ENCODE data around the gene ZNF518A.

ZNF518A gene

GRCh38 chr10:96089670-96090462 is 40.2 kb upstream of the ZNF518A start (continued):
- no peak for TF ChIP-seq ZNF16 (tag by site-specific recombination; IDR thresholded peaks at IDR 0.05; ENCODE audit: low read depth)
- TF ChIP-seq KLF10 (tag by site-specific recombination; IDR thresholded peaks at IDR 0.05): peak; percentile 55; the same call in 1 of the 2 replicates
- no peak for TF ChIP-seq ZNF658 (tag by site-specific recombination; IDR thresholded peaks at IDR 0.05)
- peak; percentile 94; the same call in 1 of the 2 replicates for TF ChIP-seq TRIM28 (IDR thresholded peaks at IDR 0.05; ENCODE audit: borderline replicate concordance, low read length)
- TF ChIP-seq KLF7 (tag by site-specific recombination; IDR thresholded peaks at IDR 0.05; ENCODE audit: borderline replicate concordance): peak; percentile 19; the same call in 1 of the 2 replicates
- no peak for TF ChIP-seq ZNF596 (tag by site-specific recombination; IDR thresholded peaks at IDR 0.05)
- TF ChIP-seq ZNF302 (tag by site-specific recombination; IDR thresholded peaks at IDR 0.05; ENCODE audit: low read depth): no peak
- TF ChIP-seq SP3 (tag by site-specific recombination; IDR thresholded peaks at IDR 0.05): peak; percentile 75
- no peak for TF ChIP-seq ZNF654 (tag by site-specific recombination; IDR thresholded peaks at IDR 0.05; ENCODE audit: low read depth)
- no peak for TF ChIP-seq ZNF223 (tag by site-specific recombination; IDR thresholded peaks at IDR 0.05)
- TF ChIP-seq, protein P1, sequence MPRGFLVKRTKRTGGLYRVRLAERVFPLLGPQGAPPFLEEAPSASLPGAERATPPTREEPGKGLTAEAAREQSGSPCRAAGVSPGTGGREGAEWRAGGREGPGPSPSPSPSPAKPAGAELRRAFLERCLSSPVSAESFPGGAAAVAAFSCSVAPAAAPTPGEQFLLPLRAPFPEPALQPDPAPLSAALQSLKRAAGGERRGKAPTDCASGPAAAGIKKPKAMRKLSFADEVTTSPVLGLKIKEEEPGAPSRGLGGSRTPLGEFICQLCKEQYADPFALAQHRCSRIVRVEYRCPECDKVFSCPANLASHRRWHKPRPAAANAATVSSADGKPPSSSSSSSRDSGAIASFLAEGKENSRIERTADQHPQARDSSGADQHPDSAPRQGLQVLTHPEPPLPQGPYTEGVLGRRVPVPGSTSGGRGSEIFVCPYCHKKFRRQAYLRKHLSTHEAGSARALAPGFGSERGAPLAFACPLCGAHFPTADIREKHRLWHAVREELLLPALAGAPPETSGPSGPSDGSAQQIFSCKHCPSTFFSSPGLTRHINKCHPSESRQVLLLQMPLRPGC (tag by site-specific recombination; IDR thresholded peaks at IDR 0.05): peak; percentile 77
- TF ChIP-seq ZNF521 (tag by site-specific recombination; IDR thresholded peaks at IDR 0.05): no peak
- TF ChIP-seq ZNF48 (tag by site-specific recombination; IDR thresholded peaks at IDR 0.05): no peak
- TF ChIP-seq ZNF280C (tag by site-specific recombination; IDR thresholded peaks at IDR 0.05): no peak
- TF ChIP-seq, protein P2, sequence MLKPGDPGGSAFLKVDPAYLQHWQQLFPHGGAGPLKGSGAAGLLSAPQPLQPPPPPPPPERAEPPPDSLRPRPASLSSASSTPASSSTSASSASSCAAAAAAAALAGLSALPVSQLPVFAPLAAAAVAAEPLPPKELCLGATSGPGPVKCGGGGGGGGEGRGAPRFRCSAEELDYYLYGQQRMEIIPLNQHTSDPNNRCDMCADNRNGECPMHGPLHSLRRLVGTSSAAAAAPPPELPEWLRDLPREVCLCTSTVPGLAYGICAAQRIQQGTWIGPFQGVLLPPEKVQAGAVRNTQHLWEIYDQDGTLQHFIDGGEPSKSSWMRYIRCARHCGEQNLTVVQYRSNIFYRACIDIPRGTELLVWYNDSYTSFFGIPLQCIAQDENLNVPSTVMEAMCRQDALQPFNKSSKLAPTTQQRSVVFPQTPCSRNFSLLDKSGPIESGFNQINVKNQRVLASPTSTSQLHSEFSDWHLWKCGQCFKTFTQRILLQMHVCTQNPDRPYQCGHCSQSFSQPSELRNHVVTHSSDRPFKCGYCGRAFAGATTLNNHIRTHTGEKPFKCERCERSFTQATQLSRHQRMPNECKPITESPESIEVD (tag by site-specific recombination; IDR thresholded peaks at IDR 0.05): no peak
- TF ChIP-seq ZNF830 (tag by site-specific recombination; IDR thresholded peaks at IDR 0.05; ENCODE audit: low read depth): no peak
- TF ChIP-seq, protein P3, sequence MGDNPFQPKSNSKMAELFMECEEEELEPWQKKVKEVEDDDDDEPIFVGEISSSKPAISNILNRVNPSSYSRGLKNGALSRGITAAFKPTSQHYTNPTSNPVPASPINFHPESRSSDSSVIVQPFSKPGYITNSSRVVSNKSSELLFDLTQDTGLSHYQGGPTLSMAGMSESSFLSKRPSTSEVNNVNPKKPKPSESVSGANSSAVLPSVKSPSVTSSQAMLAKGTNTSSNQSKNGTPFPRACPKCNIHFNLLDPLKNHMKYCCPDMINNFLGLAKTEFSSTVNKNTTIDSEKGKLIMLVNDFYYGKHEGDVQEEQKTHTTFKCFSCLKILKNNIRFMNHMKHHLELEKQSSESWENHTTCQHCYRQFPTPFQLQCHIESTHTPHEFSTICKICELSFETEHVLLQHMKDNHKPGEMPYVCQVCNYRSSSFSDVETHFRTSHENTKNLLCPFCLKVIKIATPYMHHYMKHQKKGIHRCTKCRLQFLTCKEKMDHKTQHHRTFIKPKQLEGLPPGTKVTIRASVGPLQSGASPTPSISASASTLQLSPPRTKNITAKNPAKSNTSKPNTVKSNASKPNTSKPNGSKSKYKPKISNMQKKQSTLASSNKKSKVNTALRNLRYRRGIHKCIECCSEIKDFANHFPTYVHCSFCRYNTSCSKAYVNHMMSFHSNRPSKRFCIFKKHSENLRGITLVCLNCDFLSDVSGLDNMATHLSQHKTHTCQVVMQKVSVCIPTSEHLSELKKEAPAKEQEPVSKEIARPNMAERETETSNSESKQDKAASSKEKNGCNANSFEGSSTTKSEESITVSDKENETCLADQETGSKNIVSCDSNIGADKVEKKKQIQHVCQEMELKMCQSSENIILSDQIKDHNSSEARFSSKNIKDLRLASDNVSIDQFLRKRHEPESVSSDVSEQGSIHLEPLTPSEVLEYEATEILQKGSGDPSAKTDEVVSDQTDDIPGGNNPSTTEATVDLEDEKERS (tag by site-specific recombination; IDR thresholded peaks at IDR 0.05): 0 out of 2 replicates have a peak, but pooled peaks have one; percentile 27
- TF ChIP-seq ZNF416 (tag by site-specific recombination; IDR thresholded peaks at IDR 0.05): no peak
- TF ChIP-seq, protein P4, sequence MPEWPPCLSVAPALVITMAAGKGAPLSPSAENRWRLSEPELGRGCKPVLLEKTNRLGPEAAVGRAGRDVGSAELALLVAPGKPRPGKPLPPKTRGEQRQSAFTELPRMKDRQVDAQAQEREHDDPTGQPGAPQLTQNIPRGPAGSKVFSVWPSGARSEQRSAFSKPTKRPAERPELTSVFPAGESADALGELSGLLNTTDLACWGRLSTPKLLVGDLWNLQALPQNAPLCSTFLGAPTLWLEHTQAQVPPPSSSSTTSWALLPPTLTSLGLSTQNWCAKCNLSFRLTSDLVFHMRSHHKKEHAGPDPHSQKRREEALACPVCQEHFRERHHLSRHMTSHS (tag by site-specific recombination; IDR thresholded peaks at IDR 0.05): no peak
- TF ChIP-seq ZSCAN4 (tag by site-specific recombination; IDR thresholded peaks at IDR 0.05): no peak
- TF ChIP-seq GLIS2 (tag by site-specific recombination; IDR thresholded peaks at IDR 0.05): peak; percentile 46; the same call in 1 of the 2 replicates
- peak; percentile 97 for TF ChIP-seq ZNF335 (tag by site-specific recombination; conservative IDR thresholded peaks at IDR 0.05)
- TF ChIP-seq ZNF221 (tag by site-specific recombination; IDR thresholded peaks at IDR 0.05; ENCODE audit: borderline replicate concordance): no peak
- no peak for TF ChIP-seq GFI1B (tag by site-specific recombination; IDR thresholded peaks at IDR 0.05)
- TF ChIP-seq ZNF621 (tag by site-specific recombination; IDR thresholded peaks at IDR 0.05): no peak

Measured in HEK293 (cell line).